GM18502 (cell line): ENCODE data around the gene PAFAH1B1.
"Not testable (repeated sequence)": the region's sequence is repeated elsewhere in the genome, so short reads cannot be mapped to it uniquely, and the experiment has no call there.

ENCODE experiments used
- ATAC-seq: cut with Tn5 transposase; IDR thresholded peaks from one replicate; pipeline ENCODE4 v1.9.1; 2021; ENCODE audit warnings: mild to moderate bottlenecking; ENCODE audit not compliant: unreplicated experiment, poor library complexity

Gene PAFAH1B1

GRCh38 chr17:2685696-2686095, 92.2 kb downstream of the PAFAH1B1 start:
- ATAC-seq, result no peak

GRCh38 chr17:2687074-2687418, 93.6 kb downstream of the PAFAH1B1 start:
- ATAC-seq, result no peak

- no peak for ATAC-seq
These were observed 95.2 kb downstream of the PAFAH1B1 start for GRCh38 chr17:2688351-2689342.

GRCh38 chr17:2689411-2690164, 96.1 kb downstream of the PAFAH1B1 start:
- no peak for ATAC-seq

GRCh38 chr17:2690165-2691068, 97.0 kb downstream of the PAFAH1B1 start:
- no peak for ATAC-seq

GRCh38 chr17:2691069-2691871, 97.8 kb downstream of the PAFAH1B1 start:
- no peak for ATAC-seq

GRCh38 chr17:2691965-2692780, 98.7 kb downstream of the PAFAH1B1 start:
- no peak for ATAC-seq

- ATAC-seq, result no peak
These were observed 99.3 kb downstream of the PAFAH1B1 start for GRCh38 chr17:2692781-2693135.

GRCh38 chr17:2693561-2694380, 100.3 kb downstream of the PAFAH1B1 start:
- ATAC-seq, result no peak

GRCh38 chr17:2694381-2695242, 101.2 kb downstream of the PAFAH1B1 start:
- no peak for ATAC-seq

- no peak for ATAC-seq
These were observed 101.9 kb downstream of the PAFAH1B1 start for GRCh38 chr17:2695243-2695960.

GRCh38 chr17:2695961-2696760, 102.7 kb downstream of the PAFAH1B1 start:
- no peak for ATAC-seq

- no peak for ATAC-seq
These were observed 104.2 kb downstream of the PAFAH1B1 start for GRCh38 chr17:2697611-2698162.

- not testable (repeated sequence) for ATAC-seq
These were observed 105.9 kb downstream of the PAFAH1B1 start for GRCh38 chr17:2699216-2699805.

- ATAC-seq, result no peak
These were observed 106.6 kb downstream of the PAFAH1B1 start for GRCh38 chr17:2700030-2700490.
